ENCODE results near the gene ATXN1.

Gene ATXN1

DNA sequence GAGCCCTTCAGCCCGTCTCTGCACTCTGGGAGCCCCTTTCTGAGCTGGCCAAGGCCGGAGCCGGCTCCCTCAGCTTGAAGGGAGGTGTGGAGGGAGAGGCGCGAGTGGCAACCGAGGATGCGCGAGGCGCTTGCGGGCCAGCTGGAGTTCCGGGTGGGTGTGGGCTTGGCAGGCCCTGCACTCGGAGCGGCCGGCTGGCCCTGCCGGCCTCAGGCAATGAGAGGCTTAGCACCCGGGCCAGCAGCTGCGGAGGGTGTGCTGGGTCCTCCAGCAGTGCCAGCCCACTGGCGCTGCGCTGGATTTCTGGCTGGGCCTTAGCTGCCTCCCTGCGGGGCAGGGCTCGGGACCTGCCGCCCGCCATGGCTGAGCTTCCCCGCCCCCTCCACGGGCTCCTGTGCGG lies 473.1 kb downstream of the ATXN1 start:
- no peak for DNase-seq (ENCODE audit: extremely low read depth, low read depth)
- no peak overlapping the region for H3K4me3 ChIP-seq (replicated peaks; ENCODE audit: low read depth, low read length)
- TF ChIP-seq, protein P1, sequence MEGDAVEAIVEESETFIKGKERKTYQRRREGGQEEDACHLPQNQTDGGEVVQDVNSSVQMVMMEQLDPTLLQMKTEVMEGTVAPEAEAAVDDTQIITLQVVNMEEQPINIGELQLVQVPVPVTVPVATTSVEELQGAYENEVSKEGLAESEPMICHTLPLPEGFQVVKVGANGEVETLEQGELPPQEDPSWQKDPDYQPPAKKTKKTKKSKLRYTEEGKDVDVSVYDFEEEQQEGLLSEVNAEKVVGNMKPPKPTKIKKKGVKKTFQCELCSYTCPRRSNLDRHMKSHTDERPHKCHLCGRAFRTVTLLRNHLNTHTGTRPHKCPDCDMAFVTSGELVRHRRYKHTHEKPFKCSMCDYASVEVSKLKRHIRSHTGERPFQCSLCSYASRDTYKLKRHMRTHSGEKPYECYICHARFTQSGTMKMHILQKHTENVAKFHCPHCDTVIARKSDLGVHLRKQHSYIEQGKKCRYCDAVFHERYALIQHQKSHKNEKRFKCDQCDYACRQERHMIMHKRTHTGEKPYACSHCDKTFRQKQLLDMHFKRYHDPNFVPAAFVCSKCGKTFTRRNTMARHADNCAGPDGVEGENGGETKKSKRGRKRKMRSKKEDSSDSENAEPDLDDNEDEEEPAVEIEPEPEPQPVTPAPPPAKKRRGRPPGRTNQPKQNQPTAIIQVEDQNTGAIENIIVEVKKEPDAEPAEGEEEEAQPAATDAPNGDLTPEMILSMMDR (IDR thresholded peaks at IDR 0.05; ENCODE audit: low read depth, low read length, missing control alignments) = no peak

DNA sequence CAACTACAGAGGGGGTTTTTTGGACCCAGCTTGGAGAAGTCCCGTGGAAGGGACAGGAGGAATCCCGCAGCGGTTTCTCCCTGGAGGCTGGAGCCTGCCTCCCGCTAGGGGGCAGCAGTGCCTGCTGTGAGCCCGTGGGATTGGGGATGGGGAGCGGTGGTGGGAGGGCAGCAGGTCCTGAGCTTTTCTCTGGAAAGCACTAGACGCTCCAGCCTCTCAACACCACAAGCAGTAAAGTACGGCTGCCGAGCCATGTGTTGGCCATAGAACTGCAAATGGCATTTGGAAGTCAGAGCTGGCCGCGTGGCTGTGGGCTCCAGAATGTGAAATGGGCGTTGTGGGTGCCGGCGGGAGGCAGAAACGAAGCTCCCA lies 475.1 kb downstream of the ATXN1 start:
- H3K4me3 ChIP-seq (replicated peaks; ENCODE audit: low read depth, low read length) = no peak overlapping the region
- TF ChIP-seq, protein P1 (IDR thresholded peaks at IDR 0.05; ENCODE audit: low read depth, low read length, missing control alignments) = peak; percentile 93
- DNase-seq (ENCODE audit: extremely low read depth, low read depth) = peak; percentile 16

DNA sequence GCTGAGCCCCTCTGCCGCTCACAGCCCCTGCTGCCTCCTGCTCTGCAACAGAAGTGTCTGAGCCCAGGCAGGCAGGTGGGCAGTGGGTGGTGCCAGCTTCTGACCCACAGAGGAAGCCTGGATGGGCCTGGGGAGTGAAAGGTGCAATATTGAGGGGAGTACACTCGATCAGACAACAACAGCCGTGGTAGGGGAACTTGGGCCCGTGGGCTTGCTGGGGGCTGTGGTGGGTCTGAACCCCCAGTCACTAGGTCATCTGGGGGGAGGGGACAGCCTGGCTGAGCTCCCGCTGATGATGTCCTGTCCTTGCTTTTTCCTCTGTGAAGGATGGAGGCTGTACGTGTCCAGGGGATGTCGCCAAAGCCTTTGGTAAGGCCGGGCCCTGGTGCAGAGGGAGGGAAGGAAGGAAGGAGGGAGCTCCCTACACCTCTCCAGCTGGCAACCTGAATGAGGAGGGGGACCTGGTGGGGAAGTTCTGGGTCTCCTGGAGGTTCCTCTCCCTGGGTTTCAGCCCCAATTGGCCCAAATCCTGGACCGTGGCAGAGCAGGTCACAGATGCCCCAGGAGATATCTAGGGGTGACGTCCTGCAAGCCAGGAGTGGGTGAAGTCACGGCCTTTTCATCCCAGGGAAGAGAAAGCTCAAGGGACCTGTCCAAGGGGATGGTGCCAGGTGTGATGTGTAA lies 475.7 kb downstream of the ATXN1 start:
- H3K4me3 ChIP-seq (replicated peaks; ENCODE audit: low read depth, low read length) = no peak overlapping the region
- TF ChIP-seq, protein P1 (IDR thresholded peaks at IDR 0.05; ENCODE audit: low read depth, low read length, missing control alignments) = no peak
- DNase-seq (ENCODE audit: extremely low read depth, low read depth) = no peak

DNA sequence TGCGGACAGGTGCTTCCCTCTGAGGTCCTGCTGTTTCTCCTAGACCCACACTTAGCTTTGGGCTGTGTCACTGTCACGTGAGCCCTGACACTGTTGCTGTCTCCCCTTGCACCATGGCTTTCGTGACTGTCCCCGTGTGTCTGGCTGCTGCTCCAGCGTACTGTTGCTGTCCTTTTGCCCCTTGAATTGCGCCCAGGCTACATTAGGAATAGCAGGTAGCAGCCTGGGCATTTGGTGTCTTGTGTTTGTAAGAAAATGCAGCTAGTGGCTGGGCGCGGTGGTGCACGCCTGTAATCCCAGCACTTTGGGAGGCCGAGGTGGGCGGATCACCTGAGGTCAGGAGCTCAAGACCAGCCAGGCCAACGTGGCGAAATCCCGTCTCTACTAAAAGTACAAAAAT lies 476.8 kb downstream of the ATXN1 start:
- no peak overlapping the region for H3K4me3 ChIP-seq (replicated peaks; ENCODE audit: low read depth, low read length)
- no peak for DNase-seq (ENCODE audit: extremely low read depth, low read depth)
- TF ChIP-seq, protein P1 (IDR thresholded peaks at IDR 0.05; ENCODE audit: low read depth, low read length, missing control alignments) = no peak

DNA sequence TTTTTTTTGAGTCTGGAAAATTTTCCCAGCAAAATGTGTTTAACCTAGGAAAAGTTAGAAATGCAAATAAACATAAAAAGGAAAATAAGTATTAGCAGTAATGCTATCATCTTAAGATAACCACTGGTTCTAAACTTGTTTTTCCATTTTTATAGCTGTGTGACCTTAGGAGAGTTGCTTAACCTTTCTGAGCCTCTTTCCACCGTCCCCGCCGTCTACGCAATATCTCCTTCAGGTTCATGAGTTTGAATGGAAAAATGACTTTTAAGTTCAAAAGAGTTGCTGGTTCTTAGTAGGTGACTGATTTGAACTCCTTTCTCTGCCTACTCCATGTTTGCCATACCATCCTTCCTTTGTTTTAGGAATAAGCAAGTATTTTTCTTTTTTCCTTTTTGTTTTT lies 478.9 kb downstream of the ATXN1 start:
- no peak overlapping the region for H3K4me3 ChIP-seq (replicated peaks; ENCODE audit: low read depth, low read length)
- DNase-seq (ENCODE audit: extremely low read depth, low read depth) = no peak
- TF ChIP-seq, protein P1 (IDR thresholded peaks at IDR 0.05; ENCODE audit: low read depth, low read length, missing control alignments) = no peak

DNA sequence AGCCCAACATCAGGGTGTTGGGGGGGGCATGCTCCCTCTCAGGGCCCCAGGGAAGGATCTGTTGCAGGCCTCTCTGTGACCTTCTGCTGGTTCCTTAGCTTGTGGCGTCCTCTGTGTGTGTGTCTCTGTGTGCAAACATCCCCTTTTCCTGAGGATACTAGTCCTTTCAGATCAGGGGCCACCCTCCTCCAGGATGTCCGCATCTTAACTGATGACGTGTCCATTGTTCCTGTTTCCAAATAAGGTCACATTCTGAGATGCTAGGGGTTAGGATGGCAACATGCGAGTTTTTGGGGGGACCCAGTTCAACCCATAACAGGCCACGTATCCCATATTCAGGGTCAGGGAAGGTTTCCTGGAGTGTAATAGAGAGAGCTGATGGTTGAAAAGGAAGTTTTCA lies 482.0 kb downstream of the ATXN1 start:
- no peak for DNase-seq (ENCODE audit: extremely low read depth, low read depth)
- TF ChIP-seq, protein P1 (IDR thresholded peaks at IDR 0.05; ENCODE audit: low read depth, low read length, missing control alignments) = no peak
- H3K4me3 ChIP-seq (replicated peaks; ENCODE audit: low read depth, low read length) = no peak overlapping the region

DNA sequence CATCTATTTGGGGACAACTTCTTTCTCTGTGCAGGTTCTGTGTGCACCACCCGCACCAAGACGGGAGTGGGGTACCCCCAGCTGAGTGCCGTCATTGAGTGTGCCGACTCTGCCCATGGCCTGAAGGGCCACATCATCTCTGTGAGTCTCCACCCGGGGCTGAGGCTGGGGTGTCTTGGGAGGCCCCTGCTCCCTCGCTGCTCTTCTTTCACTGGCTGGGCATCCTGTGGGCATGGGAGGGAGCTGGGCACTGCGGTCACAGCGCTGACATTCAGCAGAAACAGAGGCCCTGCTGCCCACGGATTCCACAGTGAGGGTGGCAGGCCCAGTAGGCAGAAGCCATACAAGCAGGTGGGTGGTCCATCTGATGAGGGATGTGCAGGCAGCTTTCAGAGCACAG lies 482.5 kb downstream of the ATXN1 start:
- TF ChIP-seq, protein P1 (IDR thresholded peaks at IDR 0.05; ENCODE audit: low read depth, low read length, missing control alignments) = no peak
- no peak for DNase-seq (ENCODE audit: extremely low read depth, low read depth)
- no peak overlapping the region for H3K4me3 ChIP-seq (replicated peaks; ENCODE audit: low read depth, low read length)

Data from HFF-Myc (cell line).